NCI-H1436 treated with DMSO at 0.1 percent for 48 hours (cell line): Measurements from ENCODE around the gene HLA-B.
"Not testable (repeated sequence)": the region's sequence is repeated elsewhere in the genome, so short reads cannot be mapped to it uniquely, and the experiment has no call there.

ENCODE experiments used
- DNase-seq: peaks from one replicate; lab custom pipeline; 2025; lab: John Stamatoyannopoulos, UW

The HLA-B gene

GRCh38 chr6:31356946-31357466, at the start of gene HLA-B:
HLA-B (minus strand) TSS chr6:31357179; CDS start chr6:31357158, 21 bp downstream.
- DNase-seq: no peak

GRCh38 chr6:31405996-31406395, 49.0 kb upstream of the HLA-B start:
- no peak for DNase-seq

GRCh38 chr6:31404061-31404364, 47.0 kb upstream of the HLA-B start:
- not testable (repeated sequence) for DNase-seq

- DNase-seq: no peak
These were observed 46.5 kb upstream of the HLA-B start, which contains the start of gene MICA for GRCh38 chr6:31403283-31404060. MICA (plus strand) TSS chr6:31403595; CDS start chr6:31403633, 38 bp downstream.

- DNase-seq: no peak
These were observed 45.6 kb upstream of the HLA-B start for GRCh38 chr6:31402324-31403282.

- no peak for DNase-seq
These were observed 44.4 kb upstream of the HLA-B start for GRCh38 chr6:31401403-31401802.

GRCh38 chr6:31400467-31401289, 43.7 kb upstream of the HLA-B start:
- DNase-seq: no peak

- DNase-seq: no peak
These were observed 42.8 kb upstream of the HLA-B start for GRCh38 chr6:31399589-31400466.

GRCh38 chr6:31397901-31398525, 41.0 kb upstream of the HLA-B start:
- DNase-seq: no peak

GRCh38 chr6:31397153-31397499, 40.1 kb upstream of the HLA-B start:
- not testable (repeated sequence) for DNase-seq

GRCh38 chr6:31396422-31397152, 39.6 kb upstream of the HLA-B start:
- DNase-seq: no peak

GRCh38 chr6:31395832-31396231, 38.9 kb upstream of the HLA-B start:
- no peak for DNase-seq

GRCh38 chr6:31394381-31394780, 37.4 kb upstream of the HLA-B start:
- DNase-seq: no peak

- no peak for DNase-seq
These were observed 37.0 kb upstream of the HLA-B start for GRCh38 chr6:31393932-31394331.

GRCh38 chr6:31389802-31390132, 32.8 kb upstream of the HLA-B start:
- DNase-seq: not testable (repeated sequence)

GRCh38 chr6:31388916-31389801, 32.2 kb upstream of the HLA-B start:
- DNase-seq: not testable (repeated sequence)

- DNase-seq: no peak
These were observed 30.0 kb upstream of the HLA-B start for GRCh38 chr6:31386977-31387376.

- DNase-seq: no peak
These were observed 29.1 kb upstream of the HLA-B start for GRCh38 chr6:31386099-31386498.

GRCh38 chr6:31385041-31385440, 28.1 kb upstream of the HLA-B start:
- no peak for DNase-seq
